HG02678 (cell line): Measurements from ENCODE around the gene PRRX1.

ENCODE experiments used
- ATAC-seq: cut with Tn5 transposase; IDR thresholded peaks from one replicate; pipeline ENCODE4 v1.9.1; 2021; ENCODE audit warnings: mild to moderate bottlenecking, moderate library complexity; ENCODE audit not compliant: unreplicated experiment

The PRRX1 gene

DNA sequence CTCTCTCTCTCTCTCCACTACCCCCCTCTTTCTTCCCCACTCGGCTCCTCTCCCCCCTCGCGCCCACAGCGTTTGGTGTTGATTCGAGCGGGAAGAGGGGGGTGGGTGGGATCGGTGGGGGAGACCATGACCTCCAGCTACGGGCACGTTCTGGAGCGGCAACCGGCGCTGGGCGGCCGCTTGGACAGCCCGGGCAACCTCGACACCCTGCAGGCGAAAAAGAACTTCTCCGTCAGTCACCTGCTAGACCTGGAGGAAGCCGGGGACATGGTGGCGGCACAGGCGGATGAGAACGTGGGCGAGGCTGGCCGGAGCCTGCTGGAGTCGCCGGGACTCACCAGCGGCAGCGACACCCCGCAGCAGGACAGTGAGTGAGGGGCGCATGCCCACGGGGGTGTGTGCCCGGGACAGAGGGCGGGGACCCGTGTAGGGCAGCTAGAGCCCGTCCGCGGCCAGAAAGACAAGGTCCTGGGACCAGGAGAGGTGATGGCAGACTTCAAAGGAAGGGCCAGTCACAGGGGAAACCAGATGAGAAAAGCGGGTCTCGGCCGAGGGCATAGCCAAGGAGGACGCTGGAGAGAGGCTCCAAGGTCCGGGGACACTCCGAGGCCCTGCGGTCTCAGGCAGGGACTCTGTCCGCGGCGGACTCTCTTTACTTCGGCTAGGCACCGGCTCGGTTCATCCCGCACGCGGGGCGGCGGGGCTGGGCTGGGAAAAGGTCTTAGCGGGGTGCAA is at the start of gene PRRX1:
Gene PRRX1, plus strand, starts transcription at position 39 of the 735 bp plus-strand sequence. Its CDS starts 88 bp downstream, at position 127.
- no peak for ATAC-seq

DNA sequence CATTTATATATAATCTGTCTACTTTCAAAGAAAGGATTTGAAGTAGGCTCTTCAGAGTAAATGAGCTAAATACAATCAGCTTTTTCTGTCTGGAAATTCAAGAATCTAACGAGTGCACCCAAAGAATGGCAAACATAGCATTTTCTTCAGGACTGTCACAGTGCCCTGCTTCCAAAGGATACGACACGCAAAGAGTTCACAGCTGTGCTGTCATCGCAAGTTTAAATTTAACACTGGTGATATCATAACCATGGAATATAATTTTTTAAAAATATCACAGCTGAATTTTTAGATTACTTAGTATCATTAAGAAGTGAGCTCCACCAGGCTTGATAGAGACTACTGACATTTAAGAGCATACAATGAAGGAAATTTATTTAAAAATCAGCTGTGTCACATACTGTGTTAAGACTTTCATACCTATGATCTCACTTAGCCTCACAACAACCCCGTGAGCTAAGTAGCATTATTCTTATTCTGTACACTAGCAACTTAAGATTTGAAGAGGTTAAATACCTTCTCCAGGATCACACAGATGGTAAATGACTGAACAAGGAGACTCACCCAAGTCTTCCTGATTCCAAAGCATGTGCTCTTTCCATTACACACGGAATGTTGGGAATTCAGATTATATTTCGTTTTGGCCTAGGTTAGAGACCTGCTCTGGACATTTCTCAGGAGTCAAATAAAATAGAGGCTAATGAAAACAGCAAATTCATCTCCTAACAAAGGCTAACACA is 46.2 kb upstream of the PRRX1 start:
- ATAC-seq = no peak

GRCh38 chr1:170618421-170618820 is 45.5 kb upstream of the PRRX1 start:
- no peak for ATAC-seq

- no peak for ATAC-seq
Measured at GRCh38 chr1:170619241-170620028, 44.5 kb upstream of the PRRX1 start.

- no peak for ATAC-seq
Measured at GRCh38 chr1:170620164-170620563, 43.8 kb upstream of the PRRX1 start.

DNA sequence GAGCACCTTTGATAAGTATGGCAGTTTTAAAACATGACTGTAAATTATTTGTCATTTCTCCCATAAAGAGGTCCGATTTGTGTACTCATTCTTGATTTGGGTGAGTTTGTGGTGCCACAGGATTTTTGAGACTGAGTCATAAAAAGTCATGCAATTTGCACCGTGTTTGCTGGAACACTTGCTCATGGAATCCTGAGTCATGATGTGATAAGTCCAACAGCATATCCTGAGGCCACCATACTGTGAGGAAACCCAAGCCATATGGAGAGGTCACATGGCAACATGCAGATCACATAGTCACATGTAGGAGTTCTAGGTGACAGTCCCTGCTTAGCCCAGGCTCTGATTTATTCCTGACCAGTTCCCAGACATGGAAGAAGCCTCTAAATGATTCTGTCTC is 40.8 kb upstream of the PRRX1 start:
- no peak for ATAC-seq

DNA sequence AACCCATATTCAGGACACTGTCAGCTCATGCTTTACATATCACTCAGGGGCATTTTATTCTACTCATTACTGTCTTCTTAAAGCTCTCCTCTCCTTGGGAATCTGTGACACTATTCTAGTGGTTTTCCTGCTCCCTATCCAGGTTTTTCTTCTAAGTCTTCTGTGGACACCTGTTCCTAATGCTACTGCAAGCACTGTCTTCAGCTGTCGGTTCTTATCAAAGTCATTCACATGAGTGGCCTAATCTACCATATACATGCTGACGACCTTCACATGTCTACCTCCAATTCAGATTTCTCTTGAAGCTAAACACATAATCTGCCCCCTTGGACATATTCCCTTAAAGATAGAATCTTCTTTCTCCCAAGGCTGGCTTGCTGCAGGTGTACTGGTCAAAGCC is 39.8 kb upstream of the PRRX1 start:
- ATAC-seq = no peak

DNA sequence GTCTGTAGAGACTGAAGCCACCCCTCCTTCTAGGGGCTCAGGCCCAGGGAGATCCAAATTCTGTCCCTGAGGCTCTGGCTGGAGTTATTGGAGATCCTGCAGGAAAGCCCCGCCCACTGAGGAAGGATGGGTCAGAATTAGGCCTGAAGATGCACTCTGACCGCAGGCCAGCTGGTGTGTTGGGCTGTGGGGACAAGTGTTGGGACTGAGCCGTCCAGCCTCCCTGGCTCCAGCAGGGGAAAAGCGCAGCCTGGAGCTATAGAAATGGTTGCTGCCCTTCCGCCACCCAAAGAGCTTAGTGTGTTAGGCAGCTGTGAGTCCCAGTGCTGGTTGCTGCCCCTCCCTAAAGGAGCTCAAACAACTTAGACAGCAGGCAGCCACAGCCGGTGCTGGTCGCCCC is 33.0 kb upstream of the PRRX1 start:
- no peak for ATAC-seq

DNA sequence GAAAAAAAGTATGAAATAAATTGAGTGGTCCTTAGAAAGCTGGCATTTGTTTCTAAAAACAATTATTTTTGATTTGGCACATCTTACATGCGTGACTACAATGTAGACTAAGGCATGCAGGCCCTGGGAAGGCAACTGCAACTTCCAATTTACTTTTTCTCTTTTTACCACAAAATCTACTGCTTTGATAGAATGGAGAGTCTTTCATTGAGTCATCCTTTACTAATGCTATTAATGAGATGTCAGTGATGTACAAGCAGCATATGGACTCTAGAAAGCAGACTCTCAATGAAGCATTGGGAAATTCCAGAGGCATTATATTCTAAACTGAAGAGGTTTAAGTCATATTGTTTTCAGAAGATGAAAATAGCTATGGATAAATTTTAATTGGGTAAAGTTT is 29.6 kb upstream of the PRRX1 start:
- no peak for ATAC-seq

- no peak for ATAC-seq
Measured at GRCh38 chr1:170634824-170635410, 29.0 kb upstream of the PRRX1 start.

DNA sequence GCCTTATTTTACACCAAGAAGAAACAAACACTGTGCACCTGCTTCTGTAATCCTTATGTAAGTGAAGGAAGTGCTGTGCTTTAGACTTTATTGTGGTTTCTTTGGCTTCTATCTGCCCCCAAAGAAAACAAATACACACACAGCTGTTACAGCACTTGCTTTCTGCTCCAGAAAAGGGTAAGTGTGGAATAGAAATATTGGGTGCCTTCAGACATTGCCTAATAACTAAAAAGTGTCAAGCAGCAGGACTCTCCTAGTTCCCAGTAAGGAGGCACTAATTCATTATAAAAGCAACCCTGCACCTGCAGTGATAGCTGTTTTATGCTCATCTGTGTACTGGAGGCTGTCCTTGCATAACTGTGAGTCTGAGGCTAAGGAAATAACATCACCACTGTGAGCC is 23.4 kb upstream of the PRRX1 start:
- no peak for ATAC-seq

DNA sequence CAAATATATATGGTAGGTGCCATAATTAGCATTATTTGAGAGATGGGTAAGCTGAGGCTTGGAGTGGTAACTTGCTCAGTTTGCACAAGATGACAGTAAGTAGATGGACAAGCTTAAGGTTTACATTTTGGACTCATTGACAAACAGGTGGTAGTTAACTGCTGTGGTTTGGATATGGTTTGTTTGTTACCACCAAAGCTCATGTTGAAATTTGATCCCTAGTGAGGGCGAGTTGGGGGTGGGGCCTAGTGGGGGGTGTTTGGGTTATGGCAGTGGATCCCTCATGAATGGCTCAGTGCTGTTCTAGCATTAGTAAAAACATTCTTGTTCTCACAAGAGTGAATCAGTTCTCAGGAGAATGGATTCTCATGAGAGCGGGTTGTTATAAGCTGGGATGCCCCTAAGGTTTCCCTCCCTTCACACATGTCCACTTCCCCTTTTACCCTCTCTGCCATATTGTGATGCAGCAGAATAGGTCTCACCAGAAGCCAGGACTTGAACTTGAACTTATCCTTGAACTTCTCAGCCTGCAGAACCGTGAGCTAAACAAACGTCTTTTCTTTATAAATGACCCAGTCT is 6.6 kb upstream of the PRRX1 start:
- no peak for ATAC-seq

DNA sequence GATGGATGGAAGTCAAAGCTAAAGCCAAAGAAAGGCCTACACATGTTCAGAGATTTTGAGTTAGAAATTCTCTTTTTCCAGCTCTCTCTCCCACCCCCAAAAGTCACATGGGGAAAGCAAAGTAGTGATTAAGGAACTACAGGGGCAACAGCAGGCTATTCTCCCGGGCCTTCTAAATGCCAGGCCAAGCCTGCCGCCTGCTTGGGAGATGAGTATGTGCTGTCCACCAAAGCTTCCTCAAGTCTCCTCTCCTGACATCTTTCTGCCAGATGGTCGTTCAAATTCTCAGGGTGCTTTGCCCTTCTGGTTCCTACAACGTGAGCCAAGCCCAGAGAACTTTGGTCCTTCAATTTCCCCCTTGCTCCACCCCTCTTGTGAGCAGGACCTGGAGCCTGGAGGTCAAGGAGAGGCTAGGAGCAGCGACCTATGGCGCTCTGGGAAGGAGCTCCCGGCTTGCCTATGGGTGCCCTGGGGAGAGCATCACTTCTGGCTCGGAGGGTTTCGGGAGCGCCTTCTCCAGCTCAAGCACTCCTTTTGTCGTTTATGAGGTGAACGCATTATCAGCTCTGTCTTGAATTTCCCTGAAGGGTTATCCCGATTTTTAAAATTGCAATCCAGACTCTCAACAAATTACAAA is 4.4 kb upstream of the PRRX1 start:
- no peak for ATAC-seq

- no peak for ATAC-seq
Measured at GRCh38 chr1:170660281-170660713, 3.6 kb upstream of the PRRX1 start.

- no peak for ATAC-seq
Measured at GRCh38 chr1:170660871-170661645, 2.9 kb upstream of the PRRX1 start.

DNA sequence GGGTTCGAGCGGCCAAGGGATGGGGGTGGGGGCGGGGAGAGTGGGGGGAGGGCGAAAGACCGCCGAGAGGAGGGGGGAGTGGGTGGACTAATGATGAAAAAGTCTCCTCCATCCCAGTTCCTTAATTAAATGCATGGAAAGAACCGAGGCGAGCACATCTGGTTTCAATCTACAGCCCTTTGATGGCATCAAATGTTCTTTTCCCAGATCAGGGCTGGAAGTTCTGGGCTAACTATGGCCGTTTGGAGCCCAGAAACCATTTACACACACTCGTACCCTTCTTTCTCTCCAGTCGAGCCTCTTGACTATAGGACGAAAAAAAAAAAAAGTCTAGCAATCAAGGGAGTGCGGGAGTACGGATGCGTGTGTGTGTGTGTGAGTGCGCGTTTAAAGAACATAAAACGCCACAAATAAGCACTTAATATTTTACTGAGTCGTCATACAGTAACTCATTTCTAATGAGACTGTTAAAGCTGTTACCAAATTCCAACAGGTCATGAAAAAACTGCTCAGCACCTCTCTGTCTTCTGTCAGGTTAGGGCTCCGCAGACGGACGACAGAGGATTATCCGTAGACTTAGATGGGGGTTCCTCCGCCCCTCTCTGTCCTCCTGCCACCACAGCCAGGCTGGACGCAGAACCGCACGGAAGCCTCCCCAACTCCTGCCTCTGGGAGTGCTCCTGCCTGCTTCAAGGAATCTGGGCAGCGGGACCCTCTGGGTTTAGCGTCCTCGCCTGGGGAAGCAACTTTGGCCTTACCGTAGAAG is 2.1 kb upstream of the PRRX1 start:
- no peak for ATAC-seq

DNA sequence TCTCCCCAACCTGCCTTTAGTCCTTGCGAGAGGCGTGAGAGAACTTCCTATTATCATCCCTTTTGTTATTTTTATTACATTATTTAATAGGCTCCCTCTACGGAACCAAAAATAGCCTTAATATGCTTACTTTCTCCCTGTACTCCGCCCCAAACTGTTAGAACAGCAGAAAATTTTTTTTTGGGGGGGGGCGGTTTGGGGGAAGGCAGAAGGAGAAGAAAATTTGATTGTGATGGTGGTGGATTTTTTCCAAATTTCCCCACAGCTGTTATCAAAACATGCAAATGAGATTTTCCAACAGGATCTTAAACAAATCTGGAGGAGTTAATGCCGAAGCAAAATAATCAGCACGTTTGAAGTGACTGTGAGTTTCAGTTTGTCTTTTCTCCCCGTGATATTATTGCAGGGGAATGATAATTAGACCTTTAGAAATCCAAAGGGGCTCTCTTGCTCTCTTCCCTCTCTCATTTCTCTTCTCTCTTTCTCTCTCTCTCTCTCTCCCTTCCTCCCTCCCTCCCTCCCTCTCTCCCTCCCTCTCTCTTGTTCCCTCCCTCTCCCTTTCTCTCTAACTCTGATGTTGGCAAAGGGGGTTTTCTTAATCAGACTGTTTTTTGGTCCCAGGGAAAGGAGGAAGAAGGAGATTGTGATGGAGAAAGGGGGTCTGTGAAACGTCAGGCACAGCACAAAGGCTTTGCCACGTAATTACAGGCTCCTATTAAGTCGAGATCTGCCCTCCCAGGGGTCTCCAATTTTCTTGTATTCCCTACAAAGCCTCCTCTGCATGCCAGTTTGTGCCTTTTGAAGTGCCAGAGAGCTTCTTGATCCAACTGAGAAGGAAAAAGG is 1.1 kb upstream of the PRRX1 start:
- ATAC-seq = no peak
